H1 (cell line): ENCODE results near the gene NIPAL3. TPM values are rescaled to one million over a fixed set of nuclear protein-coding genes. Genes with fewer than 3 reads are reported as not detected.

Source experiments
- CBX8 ChIP-seq: fragments of 300-800, 300-1000 bp; sonication (generic); IDR thresholded peaks from 2 replicates; pipeline ENCODE4 v1.7.1; 2016; ENCODE audit warnings: low read depth, low read length, borderline replicate concordance
- E2F6 ChIP-seq: IDR thresholded peaks from 2 replicates; pipeline ENCODE4 v1.6.1; 2012; ENCODE audit warnings: inconsistent platforms
- FOSL1 ChIP-seq: IDR thresholded peaks from 2 replicates; pipeline ENCODE4 v1.6.1; 2011; ENCODE audit warnings: mild to moderate bottlenecking, low read depth, low read length, moderate library complexity; ENCODE audit not compliant: insufficient read depth
- POU5F1 ChIP-seq: IDR thresholded peaks from 2 replicates; pipeline ENCODE4 v1.6.1; 2011; ENCODE audit warnings: low read depth, mild to moderate bottlenecking, low read length, moderate library complexity
- RFX5 ChIP-seq: IDR thresholded peaks from 2 replicates; pipeline ENCODE4 v1.6.1; 2011; ENCODE audit warnings: low read depth, low read length, improper control_type of control experiment, borderline replicate concordance
- RNF2 ChIP-seq: fragments of 200-900, 300-1000 bp; sonication (generic); IDR thresholded peaks from 2 replicates; pipeline ENCODE4 v1.7.1; 2016; ENCODE audit warnings: borderline replicate concordance, low read depth, mild to moderate bottlenecking, antibody characterized with exemption, low read length; ENCODE audit not compliant: poor library complexity, severe bottlenecking; ENCODE audit errors: missing control alignments
- TEAD4 ChIP-seq: IDR thresholded peaks from 2 replicates; pipeline ENCODE4 v1.6.1; 2012; ENCODE audit warnings: low read depth, low read length, inconsistent platforms, mixed read lengths
- polyA plus RNA-seq, 7 experiments: library from polyadenylated mRNA; depleted of rRNA in 3 of 7; stranded (reverse) in 5 of 7; unstranded in 2 of 7; fragments of >200 nt in 5 of 7; fragments of 200-250 nt in 2 of 7; gene quantifications; 1 replicate in 5 of 7; 2 replicates in 1 of 7; 4 replicates in 1 of 7; pipeline versions ENCODE4 v1.2.1 to v1.2.3, GENCODE V29; 2011 to 2013; ENCODE audit warnings: missing spikeins in 2 of 7, mixed read lengths in 2 of 7
- total RNA-seq: library from RNA; stranded (reverse); fragmentation: NEBNext Ultra II Directional; extraction: Animal tissue kit (Norgen Biotek cat#: 25700); gene quantifications from 2 replicates; pipeline ENCODE4 v1.2.1, GENCODE V29; 2021

Gene NIPAL3
- total and polyA plus RNA-seq, 2 of the 8 experiments (the other 6 are each of a cell fraction or from before 2014, with no cell fraction given), result 8.8 to 11.0 TPM

- TF ChIP-seq E2F6 (no peak), TEAD4 (no peak), RFX5 (no peak), CBX8 (no peak), POU5F1 (no peak), RNF2 (no peak), FOSL1 (no peak)
Observed at GRCh38 chr1:24470592-24470991, 55.0 kb downstream of the NIPAL3 start (continued).
